ENCODE data around the gene GPER1.

GRCh38 chr7:1043552-1044188 is 44.2 kb upstream of the GPER1 start:
- TF ChIP-seq CTCF (conservative IDR thresholded peaks at IDR 0.05; ENCODE audit: low read depth, low read length) = no peak
- TF ChIP-seq EZH2 (IDR thresholded peaks at IDR 0.05; ENCODE audit: low read length, unreplicated experiment) = no peak
- no peak for TF ChIP-seq EZH2phosphoT487 (IDR thresholded peaks at IDR 0.05; ENCODE audit: borderline replicate concordance, low read length)

Measured in PC-3 (cell line).